Hepatocyte (in vitro differentiated cells): ENCODE results near the gene BPIFB2. TPM values are rescaled to one million over a fixed set of nuclear protein-coding genes. Genes with fewer than 3 reads are reported as not detected.

Experiments
- DNase-seq: peaks from one replicate; pipeline ENCODE4 v3.0.0-alpha.2; 2016; ENCODE audit warnings: low spot score
- H2AFZ ChIP-seq: fragments of 200-600 bp; sonication (generic); 2 replicates; pipeline ENCODE4 v1.6.0; 2016; ENCODE audit warnings: antibody characterized with exemption, mild to moderate bottlenecking
- H3K27ac ChIP-seq: fragments of 200-600 bp; sonication (generic); 2 replicates; pipeline ENCODE4 v1.5.1; 2016; ENCODE audit warnings: mild to moderate bottlenecking
- H3K27me3 ChIP-seq: fragments of 200-600 bp; sonication (generic); 2 replicates; pipeline ENCODE4 v1.6.1; 2016
- H3K36me3 ChIP-seq: fragments of 200-600 bp; sonication (generic); replicated peaks from 2 replicates; pipeline ENCODE4 v1.5.1; 2016; ENCODE audit warnings: low read depth; ENCODE audit not compliant: insufficient read depth
- H3K4me1 ChIP-seq: fragments of 200-600 bp; sonication (generic); 2 replicates; pipeline ENCODE4 v1.5.1; 2016; ENCODE audit warnings: mild to moderate bottlenecking, moderate library complexity; ENCODE audit not compliant: insufficient read depth
- H3K4me2 ChIP-seq: fragments of 200-600 bp; sonication (generic); 2 replicates; pipeline ENCODE4 v1.6.0; 2016
- H3K4me3 ChIP-seq: fragments of 200-600 bp; sonication (generic); 2 replicates; pipeline ENCODE4 v1.5.1; 2016; ENCODE audit warnings: mild to moderate bottlenecking
- H3K79me2 ChIP-seq: fragments of 200-600 bp; sonication (generic); 2 replicates; pipeline ENCODE4 v1.6.0; 2017; ENCODE audit warnings: mild to moderate bottlenecking
- H3K9me2 ChIP-seq: fragments of 200-600 bp; sonication (generic); replicated peaks from 2 replicates; pipeline ENCODE4 v1.6.0; 2017; ENCODE audit warnings: mild to moderate bottlenecking; ENCODE audit not compliant: insufficient read depth
- H3K9me3 ChIP-seq: fragments of 200-600 bp; sonication (generic); 2 replicates; pipeline ENCODE4 v1.5.1; 2016; ENCODE audit warnings: low read depth, mild to moderate bottlenecking
- H4K20me1 ChIP-seq: fragments of 200-600 bp; sonication (generic); 2 replicates; pipeline ENCODE4 v1.6.0; 2016; ENCODE audit warnings: mild to moderate bottlenecking; ENCODE audit not compliant: insufficient read depth, poor library complexity, severe bottlenecking
- EZH2 ChIP-seq: fragments of 200-600 bp; sonication (generic); IDR thresholded peaks from 2 replicates; pipeline ENCODE4 v1.6.1; 2016; ENCODE audit warnings: antibody characterized with exemption, mild to moderate bottlenecking, borderline replicate concordance
- EZH2phosphoT487 ChIP-seq: fragments of 200-600 bp; sonication (generic); IDR thresholded peaks from one replicate; pipeline ENCODE4 v1.6.1; 2018; ENCODE audit warnings: antibody characterized with exemption, mild to moderate bottlenecking, low read depth, moderate library complexity; ENCODE audit not compliant: unreplicated experiment, severe bottlenecking
- WGBS: methylation state at CpG from one replicate; pipeline ENCODE4 v1.1.6; 2016; ENCODE audit warnings: low lambda C conversion rate; ENCODE audit errors: missing lambda C conversion rate; 5-methylcytosine and 5-hydroxymethylcytosine counted together
- polyA plus RNA-seq: library from polyadenylated mRNA; unstranded; fragments of >200 nt; fragmentation: Nextera tagmentation; extraction: Ambion mirVana; gene quantifications from 2 replicates; pipeline ENCODE4 v1.2.1, GENCODE V29; 2016
- total RNA-seq: library from RNA; depleted of rRNA; stranded (reverse); fragments of >200 nt; gene quantifications from 2 replicates; pipeline ENCODE4 v1.2.3, GENCODE V29; 2014
- TF ChIP-seq, protein P1 (sequence below): fragments of 200-600 bp; sonication (generic); IDR thresholded peaks from 2 replicates; pipeline ENCODE4 v1.5.1; 2016; ENCODE audit warnings: antibody characterized with exemption, mild to moderate bottlenecking; ENCODE audit not compliant: poor library complexity

Gene BPIFB2
- total and polyA plus RNA-seq, 2 experiments from 2014 or later, result 0.30 to 0.70 TPM

DNA sequence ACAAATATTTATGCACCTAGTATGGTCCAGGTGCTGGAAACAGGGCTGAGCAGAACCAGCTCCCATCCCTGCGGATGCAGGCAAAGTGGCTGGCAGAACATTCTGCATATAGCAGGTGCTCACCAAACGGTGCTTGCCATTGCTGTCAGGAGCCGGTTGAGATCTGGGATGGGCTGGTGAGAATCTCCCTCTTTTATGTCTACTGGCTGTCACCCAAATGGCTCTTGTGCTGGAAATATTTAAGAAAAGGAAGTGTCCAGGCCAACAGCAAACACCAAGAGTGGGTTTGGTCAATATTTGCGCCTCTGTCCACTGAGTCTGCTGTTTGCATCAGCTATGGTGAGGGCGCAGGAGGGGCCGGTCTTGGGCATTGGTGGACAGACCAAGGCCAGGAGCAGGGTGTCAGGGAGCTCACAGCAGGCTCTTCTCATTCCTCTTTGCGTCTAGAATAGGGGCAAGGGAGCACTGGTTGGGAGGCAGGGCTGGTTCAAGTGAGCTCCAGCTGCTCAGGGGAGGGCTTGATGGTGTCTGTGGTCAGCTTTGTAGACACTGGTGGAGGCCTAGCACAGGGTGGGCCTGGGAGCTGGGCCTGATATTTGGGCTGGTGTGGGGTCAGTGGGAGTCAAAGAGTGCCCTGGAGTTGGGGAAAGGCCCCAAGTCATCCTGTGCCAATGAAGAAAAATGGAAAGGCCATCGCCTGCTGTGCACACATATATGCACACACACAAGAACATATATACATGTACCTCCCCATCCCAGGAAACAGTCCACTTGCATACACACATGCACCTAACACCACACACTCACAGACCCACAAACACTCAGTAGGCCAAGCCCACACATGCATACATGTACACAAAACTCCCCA, 1.4 kb upstream of the BPIFB2 start:
- peaks cover 2% of the 10 kb centered on the region for H3K27me3 ChIP-seq
- WGBS, result 82% methylated on average over 8 of the region's 8 CpGs

DNA sequence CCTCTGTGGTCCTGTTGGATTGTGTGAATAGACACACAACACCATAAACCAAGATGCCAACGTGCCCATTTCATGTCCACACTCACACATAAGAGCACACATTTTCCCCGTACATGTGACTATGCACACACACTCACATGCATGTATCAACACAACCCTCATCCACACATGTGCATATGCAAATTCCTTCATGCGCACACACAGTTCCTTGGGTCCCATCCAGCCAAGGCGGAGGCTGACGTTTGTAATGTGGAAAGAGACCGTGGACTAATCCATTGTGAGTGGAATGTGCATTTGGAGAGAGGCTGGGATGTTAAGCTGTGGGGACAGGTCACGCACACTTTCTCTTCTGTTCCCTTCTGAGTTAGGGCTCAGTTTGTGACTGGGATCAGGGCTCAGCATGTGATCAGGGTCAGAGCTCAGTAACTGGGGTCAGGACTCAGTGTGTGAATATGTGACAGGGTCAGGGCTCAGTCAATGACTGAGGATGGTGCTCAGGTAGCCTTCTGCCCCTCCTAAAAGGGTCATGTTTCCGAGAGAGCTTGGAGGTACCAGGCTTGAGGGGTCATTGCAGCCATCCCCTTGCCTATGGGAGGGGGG, 628 bp upstream of the BPIFB2 start:
- no peaks in the 10 kb centered on the region for H3K4me1 ChIP-seq
- no peaks in the 10 kb centered on the region for H3K36me3 ChIP-seq
- no peaks in the 10 kb centered on the region for H3K79me2 ChIP-seq
- H3K4me2 ChIP-seq, result no peak overlapping the region
- no peaks in the 10 kb centered on the region for H4K20me1 ChIP-seq
- TF ChIP-seq EZH2phosphoT487 (no peak), EZH2 (no peak)
- TF ChIP-seq, protein P1, sequence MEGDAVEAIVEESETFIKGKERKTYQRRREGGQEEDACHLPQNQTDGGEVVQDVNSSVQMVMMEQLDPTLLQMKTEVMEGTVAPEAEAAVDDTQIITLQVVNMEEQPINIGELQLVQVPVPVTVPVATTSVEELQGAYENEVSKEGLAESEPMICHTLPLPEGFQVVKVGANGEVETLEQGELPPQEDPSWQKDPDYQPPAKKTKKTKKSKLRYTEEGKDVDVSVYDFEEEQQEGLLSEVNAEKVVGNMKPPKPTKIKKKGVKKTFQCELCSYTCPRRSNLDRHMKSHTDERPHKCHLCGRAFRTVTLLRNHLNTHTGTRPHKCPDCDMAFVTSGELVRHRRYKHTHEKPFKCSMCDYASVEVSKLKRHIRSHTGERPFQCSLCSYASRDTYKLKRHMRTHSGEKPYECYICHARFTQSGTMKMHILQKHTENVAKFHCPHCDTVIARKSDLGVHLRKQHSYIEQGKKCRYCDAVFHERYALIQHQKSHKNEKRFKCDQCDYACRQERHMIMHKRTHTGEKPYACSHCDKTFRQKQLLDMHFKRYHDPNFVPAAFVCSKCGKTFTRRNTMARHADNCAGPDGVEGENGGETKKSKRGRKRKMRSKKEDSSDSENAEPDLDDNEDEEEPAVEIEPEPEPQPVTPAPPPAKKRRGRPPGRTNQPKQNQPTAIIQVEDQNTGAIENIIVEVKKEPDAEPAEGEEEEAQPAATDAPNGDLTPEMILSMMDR, result no peak
- peaks cover 6% of the 10 kb centered on the region for H3K27me3 ChIP-seq
- H2AFZ ChIP-seq, result no peak overlapping the region
- H3K9me3 ChIP-seq, result no peaks in the 10 kb centered on the region
- WGBS, result 89% methylated on average over 8 of the region's 8 CpGs
- DNase-seq, result no peak
- no peaks in the 10 kb centered on the region for H3K9me2 ChIP-seq
- H3K27ac ChIP-seq, result no peak overlapping the region
- H3K4me3 ChIP-seq, result no peak overlapping the region

More for the DNA sequence above, 1.4 kb upstream of the BPIFB2 start:
- H3K9me2 ChIP-seq, result no peaks in the 10 kb centered on the region
- DNase-seq, result no peak
- H3K9me3 ChIP-seq, result no peaks in the 10 kb centered on the region
- no peak for TF ChIP-seq EZH2phosphoT487
- TF ChIP-seq, protein P1, result no peak
- TF ChIP-seq EZH2, result no peak
- H3K4me1 ChIP-seq, result no peaks in the 10 kb centered on the region
- no peaks in the 10 kb centered on the region for H3K36me3 ChIP-seq
- H2AFZ ChIP-seq, result no peak overlapping the region
- H3K4me2 ChIP-seq, result no peak overlapping the region
- no peaks in the 10 kb centered on the region for H3K79me2 ChIP-seq
- H3K4me3 ChIP-seq, result no peak overlapping the region
- H4K20me1 ChIP-seq, result no peaks in the 10 kb centered on the region
- H3K27ac ChIP-seq, result no peak overlapping the region

DNA sequence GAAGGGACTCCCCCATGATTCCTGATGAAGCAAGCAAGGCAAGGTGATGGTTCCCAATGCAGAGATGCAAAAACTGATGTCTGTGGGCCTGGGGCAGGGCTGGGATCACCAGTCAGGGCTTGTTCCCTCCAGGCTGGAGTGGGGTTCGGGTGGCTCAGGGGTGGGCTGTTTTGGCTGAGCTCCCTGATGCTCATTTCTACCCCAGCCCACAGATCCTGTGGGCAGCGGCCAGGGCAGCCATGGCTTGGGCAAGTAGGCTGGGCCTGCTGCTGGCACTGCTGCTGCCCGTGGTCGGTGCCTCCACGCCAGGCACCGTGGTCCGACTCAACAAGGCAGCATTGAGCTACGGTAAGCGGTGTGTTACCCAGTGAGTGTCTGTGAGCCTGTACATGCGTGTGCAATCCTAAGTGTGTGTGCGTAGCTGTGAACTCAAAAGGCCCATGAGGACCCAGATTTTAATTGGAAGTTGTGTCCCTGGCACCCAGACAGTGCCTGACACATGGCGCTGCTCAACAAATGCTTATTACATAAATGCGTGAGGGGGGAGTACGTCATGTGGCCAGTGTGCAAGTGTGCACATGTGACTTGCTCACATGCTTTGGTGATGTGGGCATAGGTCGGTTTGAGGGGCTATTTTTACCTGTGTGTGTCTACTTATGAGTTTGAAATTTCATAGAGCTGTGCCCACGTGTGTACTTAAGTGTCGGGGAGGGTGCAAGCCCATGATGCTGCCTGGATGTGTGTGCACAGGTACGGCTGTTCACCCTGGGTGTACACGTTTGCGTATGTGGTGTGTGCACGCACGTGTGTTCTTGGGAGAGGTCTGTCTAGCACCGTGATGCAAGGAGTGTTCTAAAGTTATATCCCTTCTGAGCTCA, 1.1 kb downstream of the BPIFB2 start:
- Histone ChIP-seq H3K4me1 (no peaks in the 10 kb centered on the region), H3K27me3 (peaks cover 19% of the 10 kb centered on the region), H3K27ac (no peak overlapping the region), H2AFZ (no peak overlapping the region), H3K4me3 (no peak overlapping the region), H3K9me3 (no peaks in the 10 kb centered on the region), H4K20me1 (no peaks in the 10 kb centered on the region), H3K79me2 (no peaks in the 10 kb centered on the region), H3K36me3 (no peaks in the 10 kb centered on the region), H3K9me2 (no peaks in the 10 kb centered on the region), H3K4me2 (no peak overlapping the region)
- 90% methylated on average over 23 of the region's 23 CpGs for WGBS
- no peak for TF ChIP-seq EZH2
- no peak for TF ChIP-seq EZH2phosphoT487
- TF ChIP-seq, protein P1, result no peak
- no peak for DNase-seq
